Suppressor macrophage (primary cell): ENCODE measurements around the gene URB1.
"Not testable (repeated sequence)": the region's sequence is repeated elsewhere in the genome, so short reads cannot be mapped to it uniquely, and the experiment has no call there.

ENCODE experiments used
- DNase-seq, 4 experiments: peaks; one replicate each; pipeline ENCODE4 v3.0.0-alpha.2; 2020 to 2022

The URB1 gene

GRCh38 chr21:32319012-32319411, 73.8 kb downstream of the URB1 start:
- no peak for DNase-seq

- no peak for DNase-seq
These were observed 75.1 kb downstream of the URB1 start for GRCh38 chr21:32317726-32318125.

GRCh38 chr21:32316361-32317215, 76.2 kb downstream of the URB1 start:
- no peak for DNase-seq

- DNase-seq = no peak
These were observed 77.1 kb downstream of the URB1 start for GRCh38 chr21:32315511-32316281.

GRCh38 chr21:32314806-32315205, 78.0 kb downstream of the URB1 start:
- DNase-seq = no peak

GRCh38 chr21:32312976-32313375, 79.8 kb downstream of the URB1 start:
- no peak for DNase-seq

- DNase-seq = no peak
These were observed 80.5 kb downstream of the URB1 start for GRCh38 chr21:32312326-32312725.

GRCh38 chr21:32311621-32312020, 81.2 kb downstream of the URB1 start:
- DNase-seq = no peak

GRCh38 chr21:32310976-32311375, 81.8 kb downstream of the URB1 start:
- not testable (repeated sequence) for DNase-seq

- DNase-seq = no peak
These were observed 82.8 kb downstream of the URB1 start for GRCh38 chr21:32309906-32310460.

- DNase-seq = no peak
These were observed 84.1 kb downstream of the URB1 start for GRCh38 chr21:32308696-32309095.

- no peak for DNase-seq
These were observed 85.1 kb downstream of the URB1 start for GRCh38 chr21:32307706-32308105.

GRCh38 chr21:32306021-32306780, 86.6 kb downstream of the URB1 start:
- no peak for DNase-seq

- DNase-seq = no peak
These were observed 87.8 kb downstream of the URB1 start for GRCh38 chr21:32304998-32305397.

GRCh38 chr21:32303385-32303784, 89.4 kb downstream of the URB1 start:
- DNase-seq = no peak

GRCh38 chr21:32302560-32302959, 90.3 kb downstream of the URB1 start:
- no peak for DNase-seq

GRCh38 chr21:32301596-32301995, 91.2 kb downstream of the URB1 start:
- no peak for DNase-seq

- no peak for DNase-seq
These were observed 92.6 kb downstream of the URB1 start for GRCh38 chr21:32300117-32300681.

GRCh38 chr21:32299695-32300094, 93.1 kb downstream of the URB1 start:
- no peak for DNase-seq

- no peak for DNase-seq
These were observed 94.1 kb downstream of the URB1 start, which contains the start of gene MRAP for GRCh38 chr21:32298658-32299081. Gene MRAP, plus strand, starts transcription at chr21:32298855. Its CDS starts 117 bp downstream, at chr21:32298972.

- no peak for DNase-seq
These were observed 94.7 kb downstream of the URB1 start for GRCh38 chr21:32298148-32298559.

GRCh38 chr21:32297449-32297848, 95.4 kb downstream of the URB1 start:
- DNase-seq = no peak
